Measurements from ENCODE around the gene PITPNM3.
A peak's percentile ranks its signal among the peaks of the same experiment; 100 is the strongest.

The PITPNM3 gene

GRCh38 chr17:6435968-6436367 is 120.4 kb downstream of the PITPNM3 start:
- DNase-seq, result no peak

- no peak for DNase-seq
Measured at GRCh38 chr17:6435051-6435450, 121.3 kb downstream of the PITPNM3 start, which contains the start of gene AIPL1. TSS of gene AIPL1 (minus strand) at chr17:6435121. CDS start at chr17:6435104, 17 bp downstream.

- DNase-seq, result no peak
Measured at GRCh38 chr17:6430769-6431168, 125.6 kb downstream of the PITPNM3 start.

- no peak for DNase-seq
Measured at GRCh38 chr17:6429266-6429665, 127.1 kb downstream of the PITPNM3 start.

- no peak for DNase-seq
Measured at GRCh38 chr17:6428207-6428965, 128.0 kb downstream of the PITPNM3 start.

- DNase-seq, result no peak
Measured at GRCh38 chr17:6427279-6427781, 129.0 kb downstream of the PITPNM3 start.

GRCh38 chr17:6426356-6427101 is 129.8 kb downstream of the PITPNM3 start:
- no peak for DNase-seq

GRCh38 chr17:6425407-6425806 is 130.9 kb downstream of the PITPNM3 start:
- DNase-seq, result no peak

- no peak for DNase-seq
Measured at GRCh38 chr17:6423931-6424330, 132.4 kb downstream of the PITPNM3 start.

GRCh38 chr17:6422654-6423241 is 133.6 kb downstream of the PITPNM3 start:
- no peak for DNase-seq

GRCh38 chr17:6421700-6422604 is 134.4 kb downstream of the PITPNM3 start:
- peak; percentile 42 for DNase-seq

GRCh38 chr17:6420173-6420641 is 136.1 kb downstream of the PITPNM3 start:
- DNase-seq, result peak; percentile 18

GRCh38 chr17:6415616-6416015 is 140.7 kb downstream of the PITPNM3 start:
- DNase-seq, result no peak

GRCh38 chr17:6413065-6413464 is 143.3 kb downstream of the PITPNM3 start:
- no peak for DNase-seq

GRCh38 chr17:6408735-6409134 is 147.6 kb downstream of the PITPNM3 start:
- no peak for DNase-seq

- DNase-seq, result no peak
Measured at GRCh38 chr17:6408276-6408675, 148.1 kb downstream of the PITPNM3 start.

GRCh38 chr17:6402258-6402657 is 154.1 kb downstream of the PITPNM3 start:
- no peak for DNase-seq
